HUES6 (cell line): Measurements from ENCODE around the gene RBM39.

Source experiments
- H3K27ac ChIP-seq: 2 replicates; pipeline ENCODE4 v1.7.0; 2013; ENCODE audit warnings: low read depth, mild to moderate bottlenecking, low read length, inconsistent platforms
- H3K27me3 ChIP-seq: 2 replicates; pipeline ENCODE4 v1.6.1; 2013; ENCODE audit warnings: low read length; ENCODE audit not compliant: control insufficient read depth, insufficient read depth
- H3K36me3 ChIP-seq: 2 replicates; pipeline ENCODE4 v1.6.1; 2013; ENCODE audit warnings: low read length; ENCODE audit not compliant: control insufficient read depth, insufficient read depth
- H3K4me1 ChIP-seq: 2 replicates; pipeline ENCODE4 v1.6.1; 2013; ENCODE audit warnings: low read length; ENCODE audit not compliant: control insufficient read depth, insufficient read depth
- H3K4me3 ChIP-seq: 2 replicates; pipeline ENCODE4 v1.5.1; 2013; ENCODE audit warnings: low read depth, low read length
- H3K9ac ChIP-seq: one replicate; pipeline ENCODE4 v1.6.1; 2013; ENCODE audit warnings: mild to moderate bottlenecking, low read length
- H3K9me3 ChIP-seq: 2 replicates; pipeline ENCODE4 v1.6.1; 2013; ENCODE audit warnings: low read depth, low read length; ENCODE audit not compliant: control insufficient read depth, insufficient read depth

RBM39 gene

GRCh38 chr20:35702051-35702823, 39.8 kb downstream of the RBM39 start:
- no peak overlapping the region for H3K9ac ChIP-seq
- H3K36me3 ChIP-seq: peaks cover 59% of the 10 kb centered on the region
- H3K27ac ChIP-seq: no peak overlapping the region
- no peaks in the 10 kb centered on the region for H3K9me3 ChIP-seq
- no peak overlapping the region for H3K4me3 ChIP-seq
- peaks cover 8% of the 10 kb centered on the region; the same call in 1 of the 2 replicates for H3K4me1 ChIP-seq
- H3K27me3 ChIP-seq: no peaks in the 10 kb centered on the region

- Histone ChIP-seq H3K4me1 (peaks cover 8% of the 10 kb centered on the region; the same call in 1 of the 2 replicates), H3K9ac (peak overlapping the region; percentile 100), H3K27ac (no peak overlapping the region), H3K36me3 (peaks cover 48% of the 10 kb centered on the region), H3K27me3 (no peaks in the 10 kb centered on the region), H3K4me3 (peak overlapping the region; percentile 96; the same call in 1 of the 2 replicates), H3K9me3 (no peaks in the 10 kb centered on the region)
Observed at GRCh38 chr20:35700625-35701148, 41.4 kb downstream of the RBM39 start.

GRCh38 chr20:35699957-35700624, 42.0 kb downstream of the RBM39 start:
- Histone ChIP-seq H3K9ac (peak overlapping the region; percentile 100), H3K36me3 (peaks cover 44% of the 10 kb centered on the region), H3K27me3 (no peaks in the 10 kb centered on the region), H3K27ac (peak overlapping the region; percentile 95; the same call in 1 of the 2 replicates), H3K9me3 (no peaks in the 10 kb centered on the region), H3K4me1 (peaks cover 8% of the 10 kb centered on the region; the same call in 1 of the 2 replicates), H3K4me3 (peak overlapping the region; percentile 96)

GRCh38 chr20:35699127-35699956, 42.7 kb downstream of the RBM39 start, which contains the start of the genes NFS1 and ROMO1:
NFS1 (minus strand) TSS chr20:35699352; CDS start chr20:35699288, 64 bp downstream.
ROMO1 (plus strand) TSS chr20:35699405; CDS start chr20:35699633, 228 bp downstream.
- H3K4me3 ChIP-seq: peak within 1 kb of the TSS; percentile 96
- H3K27me3 ChIP-seq: no peaks in the 10 kb centered on the region
- H3K9ac ChIP-seq: peak within 1 kb of the TSS; percentile 100
- H3K36me3 ChIP-seq: peaks cover 40% of the 10 kb centered on the region
- H3K4me1 ChIP-seq: peaks cover 8% of the 10 kb centered on the region; the same call in 1 of the 2 replicates
- no peaks in the 10 kb centered on the region for H3K9me3 ChIP-seq
- H3K27ac ChIP-seq: peak within 1 kb of the TSS; percentile 95

GRCh38 chr20:35698298-35699126, 43.5 kb downstream of the RBM39 start:
- Histone ChIP-seq H3K27me3 (no peaks in the 10 kb centered on the region), H3K27ac (0 out of 2 replicates have a peak overlapping the region, but pooled peaks have one; percentile 95), H3K9me3 (no peaks in the 10 kb centered on the region), H3K9ac (peak overlapping the region; percentile 100), H3K4me3 (peak overlapping the region; percentile 96), H3K4me1 (peaks cover 8% of the 10 kb centered on the region; the same call in 1 of the 2 replicates), H3K36me3 (peaks cover 35% of the 10 kb centered on the region)

GRCh38 chr20:35697696-35698297, 44.3 kb downstream of the RBM39 start:
- no peaks in the 10 kb centered on the region for H3K27me3 ChIP-seq
- H3K9ac ChIP-seq: peak overlapping the region; percentile 100
- no peak overlapping the region for H3K27ac ChIP-seq
- H3K4me1 ChIP-seq: peaks cover 8% of the 10 kb centered on the region; the same call in 1 of the 2 replicates
- peak overlapping the region; percentile 96 for H3K4me3 ChIP-seq
- H3K9me3 ChIP-seq: no peaks in the 10 kb centered on the region
- peaks cover 28% of the 10 kb centered on the region for H3K36me3 ChIP-seq

- peaks cover 8% of the 10 kb centered on the region; the same call in 1 of the 2 replicates for H3K4me1 ChIP-seq
- no peak overlapping the region for H3K9ac ChIP-seq
- H3K27ac ChIP-seq: no peak overlapping the region
- H3K9me3 ChIP-seq: no peaks in the 10 kb centered on the region
- H3K27me3 ChIP-seq: no peaks in the 10 kb centered on the region
- H3K36me3 ChIP-seq: peaks cover 18% of the 10 kb centered on the region; the same call in 1 of the 2 replicates
- H3K4me3 ChIP-seq: no peak overlapping the region
Observed at GRCh38 chr20:35695978-35696377, 46.1 kb downstream of the RBM39 start.

GRCh38 chr20:35695245-35695749, 46.8 kb downstream of the RBM39 start:
- Histone ChIP-seq H3K9me3 (no peaks in the 10 kb centered on the region), H3K36me3 (peaks cover 20% of the 10 kb centered on the region), H3K4me3 (no peak overlapping the region), H3K9ac (no peak overlapping the region), H3K4me1 (peaks cover 8% of the 10 kb centered on the region; the same call in 1 of the 2 replicates), H3K27me3 (no peaks in the 10 kb centered on the region), H3K27ac (no peak overlapping the region)

- Histone ChIP-seq H3K27ac (no peak overlapping the region), H3K4me3 (no peak overlapping the region), H3K27me3 (no peaks in the 10 kb centered on the region), H3K36me3 (peaks cover 40% of the 10 kb centered on the region), H3K4me1 (no peaks in the 10 kb centered on the region), H3K9me3 (peaks cover 8% of the 10 kb centered on the region), H3K9ac (no peak overlapping the region)
Observed at GRCh38 chr20:35690265-35690664, 51.8 kb downstream of the RBM39 start.
